Chondrocyte (in vitro differentiated cells): Measurements from ENCODE around the gene E2F4. TPM values are rescaled to one million over a fixed set of nuclear protein-coding genes. Genes with fewer than 3 reads are reported as not detected.
A peak's percentile ranks its signal among the peaks of the same experiment; 100 is the strongest.

ENCODE experiments used
- DNase-seq: peaks from one replicate; pipeline ENCODE4 v3.0.0; 2021; ENCODE audit warnings: mixed read lengths, low spot score
- H3K27ac Mint-ChIP-seq: one replicate; pipeline ENCODE4 v1.8.0; 2021; ENCODE audit warnings: mild to moderate bottlenecking, moderate library complexity, mixed read lengths; ENCODE audit not compliant: unreplicated experiment
- H3K27me3 Mint-ChIP-seq: 2 replicates; pipeline ENCODE4 v1.8.0; 2021; ENCODE audit warnings: low read depth, mixed read lengths
- H3K36me3 Mint-ChIP-seq: 2 replicates; pipeline ENCODE4 v1.8.0; 2021; ENCODE audit warnings: low read depth, mixed read lengths
- H3K4me1 Mint-ChIP-seq: 2 replicates; pipeline ENCODE4 v1.8.0; 2021; ENCODE audit warnings: low read depth, mild to moderate bottlenecking, mixed read lengths
- H3K4me3 Mint-ChIP-seq: one replicate; pipeline ENCODE4 v1.8.0; 2021; ENCODE audit warnings: mild to moderate bottlenecking, moderate library complexity, mixed read lengths; ENCODE audit not compliant: unreplicated experiment
- H3K9me3 Mint-ChIP-seq: 2 replicates; pipeline ENCODE4 v1.8.0; 2021; ENCODE audit warnings: low read depth, mixed read lengths
- CTCF ChIP-seq: fragments of 200-600 bp; sonication (generic); IDR thresholded peaks from 2 replicates; pipeline ENCODE4 v1.5.0; 2021; ENCODE audit warnings: antibody characterized with exemption, mild to moderate bottlenecking, moderate library complexity
- total RNA-seq: library from RNA; stranded (reverse); gene quantifications from 3 replicates; pipeline ENCODE4 v1.2.1, GENCODE V29; 2021

E2F4 gene
- total RNA-seq, 1 donor from 2014 or later = 33.4 TPM

- H3K9me3 Mint-ChIP-seq = no peaks in the 10 kb centered on the region
- H3K27ac Mint-ChIP-seq = peak within 1 kb of the TSS; percentile 95
- peaks cover under 1% of the 10 kb centered on the region for H3K27me3 Mint-ChIP-seq
- H3K36me3 Mint-ChIP-seq = no peaks in the 10 kb centered on the region
- H3K4me3 Mint-ChIP-seq = peak within 1 kb of the TSS; percentile 78
- peaks cover 40% of the 10 kb centered on the region for H3K4me1 Mint-ChIP-seq
- no peak for DNase-seq
- TF ChIP-seq CTCF = no peak
Measured at GRCh38 chr16:67170168-67170948, 21.6 kb upstream of the E2F4 start, which contains the start of gene NOL3. NOL3 (plus strand) TSS chr16:67170538.

GRCh38 chr16:67170949-67171649 is 20.9 kb upstream of the E2F4 start:
- DNase-seq = no peak
- no peak for TF ChIP-seq CTCF
- H3K27ac Mint-ChIP-seq = peak overlapping the region; percentile 95
- H3K4me1 Mint-ChIP-seq = peaks cover 41% of the 10 kb centered on the region
- H3K9me3 Mint-ChIP-seq = no peaks in the 10 kb centered on the region
- H3K4me3 Mint-ChIP-seq = peak overlapping the region; percentile 78
- no peaks in the 10 kb centered on the region for H3K36me3 Mint-ChIP-seq
- H3K27me3 Mint-ChIP-seq = no peaks in the 10 kb centered on the region

GRCh38 chr16:67173323-67173722 is 18.6 kb upstream of the E2F4 start:
- no peaks in the 10 kb centered on the region for H3K36me3 Mint-ChIP-seq
- DNase-seq = no peak
- H3K4me3 Mint-ChIP-seq = peak overlapping the region; percentile 83
- H3K27me3 Mint-ChIP-seq = no peaks in the 10 kb centered on the region
- H3K4me1 Mint-ChIP-seq = peaks cover 48% of the 10 kb centered on the region
- H3K27ac Mint-ChIP-seq = peak overlapping the region; percentile 98
- no peaks in the 10 kb centered on the region for H3K9me3 Mint-ChIP-seq
- TF ChIP-seq CTCF = no peak

GRCh38 chr16:67173808-67174705 is 17.9 kb upstream of the E2F4 start:
- peaks cover 51% of the 10 kb centered on the region for H3K4me1 Mint-ChIP-seq
- no peaks in the 10 kb centered on the region for H3K9me3 Mint-ChIP-seq
- TF ChIP-seq CTCF = peak; percentile 70
- H3K4me3 Mint-ChIP-seq = peak overlapping the region; percentile 83
- H3K36me3 Mint-ChIP-seq = peaks cover 1% of the 10 kb centered on the region
- H3K27me3 Mint-ChIP-seq = no peaks in the 10 kb centered on the region
- DNase-seq = peak; percentile 97
- H3K27ac Mint-ChIP-seq = peak overlapping the region; percentile 98
